ENCODE measurements around the gene PDZD4.

The PDZD4 gene

GRCh38 chrX:153763989-153764755 lies 66.2 kb downstream of the PDZD4 start, which contains the start of gene PLXNB3:
Gene PLXNB3, plus strand, starts transcription at chrX:153764249. Its CDS starts 1,287 bp downstream, at chrX:153765536.
- TF ChIP-seq CTCF (IDR thresholded peaks at IDR 0.05; ENCODE audit: low read length, missing control alignments), result peak; percentile 66
- peak within 1 kb of the TSS; percentile 55 for H3K4me3 ChIP-seq (replicated peaks; ENCODE audit: low read depth, low read length)
- peak; percentile 65 for DNase-seq (ENCODE audit: low read depth)

GRCh38 chrX:153763298-153763932 lies 66.9 kb downstream of the PDZD4 start:
- H3K4me3 ChIP-seq (replicated peaks; ENCODE audit: low read depth, low read length), result no peak overlapping the region
- no peak for DNase-seq (ENCODE audit: low read depth)
- TF ChIP-seq CTCF (IDR thresholded peaks at IDR 0.05; ENCODE audit: low read length, missing control alignments), result no peak

DNA sequence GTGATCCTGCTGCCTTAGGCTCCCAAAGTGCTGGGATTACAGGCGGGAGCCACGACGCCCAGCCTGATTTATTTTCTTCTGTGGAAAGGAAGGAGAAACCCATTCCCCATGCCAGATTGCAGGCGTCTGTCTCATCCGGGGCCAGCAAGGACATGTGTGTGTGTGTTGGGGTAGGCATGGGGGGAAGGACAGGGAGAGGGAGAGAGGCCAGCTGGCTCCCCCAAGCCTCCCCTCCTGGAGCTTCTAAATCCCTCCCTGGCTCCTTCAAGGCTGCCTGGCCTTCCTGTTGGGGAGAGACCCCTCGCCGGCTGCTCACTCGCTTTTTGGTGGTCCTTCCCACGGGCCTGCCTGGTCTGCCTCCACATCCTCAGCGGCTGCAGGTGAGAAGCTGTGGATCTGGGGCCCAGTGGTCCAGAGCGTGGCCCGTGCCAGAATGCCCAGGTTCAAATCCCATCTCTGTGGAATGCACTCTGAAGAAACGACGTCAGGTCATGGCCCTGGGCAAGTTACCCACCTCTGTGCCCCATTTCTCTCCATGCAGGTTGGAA lies 67.6 kb downstream of the PDZD4 start:
- TF ChIP-seq CTCF (IDR thresholded peaks at IDR 0.05; ENCODE audit: low read length, missing control alignments), result no peak
- DNase-seq (ENCODE audit: low read depth), result no peak
- no peak overlapping the region for H3K4me3 ChIP-seq (replicated peaks; ENCODE audit: low read depth, low read length)

- no peak for TF ChIP-seq CTCF (IDR thresholded peaks at IDR 0.05; ENCODE audit: low read length, missing control alignments)
- no peak for DNase-seq (ENCODE audit: low read depth)
- no peak overlapping the region for H3K4me3 ChIP-seq (replicated peaks; ENCODE audit: low read depth, low read length)
These were observed 68.5 kb downstream of the PDZD4 start for GRCh38 chrX:153761863-153762262.

DNA sequence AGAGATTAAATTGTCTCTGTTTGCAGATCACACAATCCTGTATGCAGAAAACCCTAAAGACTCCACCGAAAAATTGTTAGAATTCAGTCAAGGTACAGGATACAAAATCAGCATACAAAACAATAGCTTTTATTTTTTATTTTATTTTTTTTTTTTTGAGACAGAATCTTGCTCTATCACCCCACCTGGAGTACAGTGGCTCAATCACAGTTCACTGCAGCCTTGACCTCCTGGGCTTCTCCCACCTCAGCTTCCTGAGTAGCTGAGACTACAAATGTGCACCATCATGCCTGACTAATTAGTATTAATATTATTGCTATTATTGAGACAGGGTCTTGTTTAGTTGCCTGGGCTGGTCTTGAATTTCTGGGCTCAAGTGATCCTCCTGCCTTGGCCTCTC lies 75.2 kb downstream of the PDZD4 start:
- TF ChIP-seq CTCF (IDR thresholded peaks at IDR 0.05; ENCODE audit: low read length, missing control alignments), result no peak
- H3K4me3 ChIP-seq (replicated peaks; ENCODE audit: low read depth, low read length), result no peak overlapping the region
- DNase-seq (ENCODE audit: low read depth), result no peak

Data from fibroblast of pulmonary artery (primary cell).